ENCODE results near the gene AUH. TPM values are rescaled to one million over a fixed set of nuclear protein-coding genes. Genes with fewer than 3 reads are reported as not detected.

AUH gene
- total RNA-seq, 1 donor from 2014 or later, result 14.6 TPM

- Mint-ChIP-seq H3K27me3 (ENCODE audit: unreplicated experiment) (no peaks in the 10 kb centered on the region), H3K9me3 (ENCODE audit: unreplicated experiment) (no peaks in the 10 kb centered on the region), H3K4me1 (ENCODE audit: unreplicated experiment) (peaks cover 5% of the 10 kb centered on the region), H3K4me3 (ENCODE audit: unreplicated experiment) (no peak overlapping the region), H3K27ac (ENCODE audit: unreplicated experiment) (no peak overlapping the region), H3K36me3 (ENCODE audit: unreplicated experiment) (peaks cover 2% of the 10 kb centered on the region)
- TF ChIP-seq, protein P1, sequence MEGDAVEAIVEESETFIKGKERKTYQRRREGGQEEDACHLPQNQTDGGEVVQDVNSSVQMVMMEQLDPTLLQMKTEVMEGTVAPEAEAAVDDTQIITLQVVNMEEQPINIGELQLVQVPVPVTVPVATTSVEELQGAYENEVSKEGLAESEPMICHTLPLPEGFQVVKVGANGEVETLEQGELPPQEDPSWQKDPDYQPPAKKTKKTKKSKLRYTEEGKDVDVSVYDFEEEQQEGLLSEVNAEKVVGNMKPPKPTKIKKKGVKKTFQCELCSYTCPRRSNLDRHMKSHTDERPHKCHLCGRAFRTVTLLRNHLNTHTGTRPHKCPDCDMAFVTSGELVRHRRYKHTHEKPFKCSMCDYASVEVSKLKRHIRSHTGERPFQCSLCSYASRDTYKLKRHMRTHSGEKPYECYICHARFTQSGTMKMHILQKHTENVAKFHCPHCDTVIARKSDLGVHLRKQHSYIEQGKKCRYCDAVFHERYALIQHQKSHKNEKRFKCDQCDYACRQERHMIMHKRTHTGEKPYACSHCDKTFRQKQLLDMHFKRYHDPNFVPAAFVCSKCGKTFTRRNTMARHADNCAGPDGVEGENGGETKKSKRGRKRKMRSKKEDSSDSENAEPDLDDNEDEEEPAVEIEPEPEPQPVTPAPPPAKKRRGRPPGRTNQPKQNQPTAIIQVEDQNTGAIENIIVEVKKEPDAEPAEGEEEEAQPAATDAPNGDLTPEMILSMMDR (IDR thresholded peaks at IDR 0.05), result no peak
- DNase-seq (ENCODE audit: extremely low spot score, unreplicated experiment), result no peak
Observed at GRCh38 chr9:91240596-91241165, 121.0 kb downstream of the AUH start.

- Mint-ChIP-seq H3K9me3 (ENCODE audit: unreplicated experiment) (no peaks in the 10 kb centered on the region), H3K4me1 (ENCODE audit: unreplicated experiment) (no peaks in the 10 kb centered on the region), H3K36me3 (ENCODE audit: unreplicated experiment) (peaks cover 2% of the 10 kb centered on the region), H3K27ac (ENCODE audit: unreplicated experiment) (no peak overlapping the region), H3K4me3 (ENCODE audit: unreplicated experiment) (no peak overlapping the region), H3K27me3 (ENCODE audit: unreplicated experiment) (no peaks in the 10 kb centered on the region)
- DNase-seq (ENCODE audit: extremely low spot score, unreplicated experiment), result no peak
- TF ChIP-seq, protein P1 (IDR thresholded peaks at IDR 0.05), result no peak
Observed at GRCh38 chr9:91239367-91240111, 122.2 kb downstream of the AUH start.

DNA sequence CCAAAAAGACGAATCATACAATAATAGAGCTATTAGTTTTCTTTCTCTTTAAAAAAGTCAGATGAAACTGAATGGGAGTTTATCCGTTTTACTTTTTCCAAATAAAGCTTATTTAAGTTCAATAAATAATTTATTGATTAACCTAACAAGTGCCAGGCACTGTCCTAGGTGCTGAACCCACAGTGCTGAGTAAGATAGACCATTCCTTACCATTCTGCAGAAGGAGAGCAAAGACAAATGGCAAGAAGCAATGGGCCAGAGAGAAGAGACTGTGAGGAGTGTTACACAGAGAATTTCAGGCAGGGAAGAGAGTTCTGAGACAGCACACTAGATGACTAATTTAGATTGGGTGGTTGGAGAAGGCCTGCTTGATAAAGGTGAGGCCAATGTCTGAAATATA lies 127.2 kb downstream of the AUH start:
- no peaks in the 10 kb centered on the region for H3K27me3 Mint-ChIP-seq (ENCODE audit: unreplicated experiment)
- H3K4me3 Mint-ChIP-seq (ENCODE audit: unreplicated experiment), result no peak overlapping the region
- H3K27ac Mint-ChIP-seq (ENCODE audit: unreplicated experiment), result no peak overlapping the region
- TF ChIP-seq, protein P1 (IDR thresholded peaks at IDR 0.05), result no peak
- no peaks in the 10 kb centered on the region for H3K9me3 Mint-ChIP-seq (ENCODE audit: unreplicated experiment)
- H3K36me3 Mint-ChIP-seq (ENCODE audit: unreplicated experiment), result peaks cover 11% of the 10 kb centered on the region
- no peak for DNase-seq (ENCODE audit: extremely low spot score, unreplicated experiment)
- H3K4me1 Mint-ChIP-seq (ENCODE audit: unreplicated experiment), result no peaks in the 10 kb centered on the region

GRCh38 chr9:91231619-91232018 lies 130.1 kb downstream of the AUH start:
- H3K4me1 Mint-ChIP-seq (ENCODE audit: unreplicated experiment), result no peaks in the 10 kb centered on the region
- peaks cover 11% of the 10 kb centered on the region for H3K36me3 Mint-ChIP-seq (ENCODE audit: unreplicated experiment)
- H3K4me3 Mint-ChIP-seq (ENCODE audit: unreplicated experiment), result no peak overlapping the region
- H3K9me3 Mint-ChIP-seq (ENCODE audit: unreplicated experiment), result no peaks in the 10 kb centered on the region
- H3K27me3 Mint-ChIP-seq (ENCODE audit: unreplicated experiment), result no peaks in the 10 kb centered on the region
- TF ChIP-seq, protein P1 (IDR thresholded peaks at IDR 0.05), result no peak
- H3K27ac Mint-ChIP-seq (ENCODE audit: unreplicated experiment), result no peak overlapping the region
- no peak for DNase-seq (ENCODE audit: extremely low spot score, unreplicated experiment)

DNA sequence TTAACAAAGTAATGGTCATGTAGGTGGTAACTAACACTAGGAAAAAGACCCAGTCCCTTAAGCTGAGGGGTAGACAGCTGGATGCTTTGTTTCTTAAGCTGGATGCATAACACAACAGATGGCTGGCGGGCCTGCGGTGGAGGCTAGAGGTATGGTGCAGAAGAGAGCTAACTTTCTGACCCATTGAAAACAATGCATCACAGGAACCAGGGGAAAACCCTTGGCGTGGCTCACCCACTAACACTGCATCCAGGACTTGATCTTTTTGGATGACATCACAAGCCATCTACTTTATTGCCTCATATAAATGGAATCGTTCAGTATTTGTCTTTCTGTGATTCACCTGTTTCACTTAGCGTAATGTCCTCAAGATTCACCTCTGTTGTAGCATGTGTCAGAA lies 138.7 kb downstream of the AUH start:
- DNase-seq (ENCODE audit: extremely low spot score, unreplicated experiment), result no peak
- H3K27ac Mint-ChIP-seq (ENCODE audit: unreplicated experiment), result no peak overlapping the region
- peaks cover 6% of the 10 kb centered on the region for H3K4me1 Mint-ChIP-seq (ENCODE audit: unreplicated experiment)
- no peaks in the 10 kb centered on the region for H3K27me3 Mint-ChIP-seq (ENCODE audit: unreplicated experiment)
- no peak overlapping the region for H3K4me3 Mint-ChIP-seq (ENCODE audit: unreplicated experiment)
- H3K9me3 Mint-ChIP-seq (ENCODE audit: unreplicated experiment), result no peaks in the 10 kb centered on the region
- peaks cover 10% of the 10 kb centered on the region for H3K36me3 Mint-ChIP-seq (ENCODE audit: unreplicated experiment)
- TF ChIP-seq, protein P1 (IDR thresholded peaks at IDR 0.05), result no peak
